Stomach (tissue), 4 donors: ENCODE measurements around the gene ARL13B.

Experiments
- EP300 ChIP-seq: sonication (generic); formaldehyde crosslinking; IDR thresholded peaks from one replicate; pipeline ENCODE4 v1.6.1; 2017; ENCODE audit warnings: antibody characterized with exemption
- TF ChIP-seq, protein P1 (sequence below), 7 experiments: fragments of 450-650 bp in 4 of 7; fragments of 200-600 bp in 3 of 7; sonication (generic) in 3 of 7; IDR thresholded peaks; one replicate each; pipeline ENCODE4 v1.5.1; 2016 to 2019; ENCODE audit warnings: antibody characterized with exemption in 7 of 7, control low read depth in 2 of 7, mild to moderate bottlenecking in 1 of 7

DNA sequence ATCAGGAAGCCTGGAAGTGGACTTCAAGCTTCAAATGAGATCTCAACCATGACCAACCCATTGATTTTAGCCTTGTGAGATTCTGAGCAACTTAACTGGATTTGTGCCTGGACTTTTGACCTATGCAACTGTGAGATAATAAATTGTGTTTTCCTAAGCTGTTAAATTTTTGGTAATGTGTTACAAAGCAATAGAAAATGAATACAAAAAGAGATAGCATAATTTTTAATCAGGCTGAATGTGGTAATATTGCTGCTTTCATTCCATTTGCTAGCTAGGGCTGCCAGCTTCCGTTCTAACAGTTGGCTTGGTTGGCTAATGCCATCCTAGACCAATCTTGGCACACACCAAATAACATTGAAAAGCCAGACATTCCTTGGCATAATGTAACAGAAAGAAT is 18.5 kb upstream of the ARL13B start:
- TF ChIP-seq, protein P1, sequence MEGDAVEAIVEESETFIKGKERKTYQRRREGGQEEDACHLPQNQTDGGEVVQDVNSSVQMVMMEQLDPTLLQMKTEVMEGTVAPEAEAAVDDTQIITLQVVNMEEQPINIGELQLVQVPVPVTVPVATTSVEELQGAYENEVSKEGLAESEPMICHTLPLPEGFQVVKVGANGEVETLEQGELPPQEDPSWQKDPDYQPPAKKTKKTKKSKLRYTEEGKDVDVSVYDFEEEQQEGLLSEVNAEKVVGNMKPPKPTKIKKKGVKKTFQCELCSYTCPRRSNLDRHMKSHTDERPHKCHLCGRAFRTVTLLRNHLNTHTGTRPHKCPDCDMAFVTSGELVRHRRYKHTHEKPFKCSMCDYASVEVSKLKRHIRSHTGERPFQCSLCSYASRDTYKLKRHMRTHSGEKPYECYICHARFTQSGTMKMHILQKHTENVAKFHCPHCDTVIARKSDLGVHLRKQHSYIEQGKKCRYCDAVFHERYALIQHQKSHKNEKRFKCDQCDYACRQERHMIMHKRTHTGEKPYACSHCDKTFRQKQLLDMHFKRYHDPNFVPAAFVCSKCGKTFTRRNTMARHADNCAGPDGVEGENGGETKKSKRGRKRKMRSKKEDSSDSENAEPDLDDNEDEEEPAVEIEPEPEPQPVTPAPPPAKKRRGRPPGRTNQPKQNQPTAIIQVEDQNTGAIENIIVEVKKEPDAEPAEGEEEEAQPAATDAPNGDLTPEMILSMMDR (IDR thresholded peaks at IDR 0.05): no peak
- no peak for TF ChIP-seq EP300
